Epidermal melanocyte (primary cell): ENCODE results near the gene ARHGEF16.

ENCODE experiments used
- DNase-seq: peaks from one replicate; pipeline ENCODE4 v3.0.0; 2011; ENCODE audit warnings: low spot score; ENCODE audit not compliant: insufficient read length

ARHGEF16 gene

GRCh38 chr1:3456964-3457909, 2.8 kb downstream of the ARHGEF16 start:
- no peak for DNase-seq

- no peak for DNase-seq
These were observed 3.7 kb downstream of the ARHGEF16 start for GRCh38 chr1:3457910-3458883.

- no peak for DNase-seq
These were observed 4.8 kb downstream of the ARHGEF16 start for GRCh38 chr1:3459051-3459908.

GRCh38 chr1:3459940-3460671, 5.6 kb downstream of the ARHGEF16 start:
- DNase-seq = no peak

- DNase-seq = no peak
These were observed 6.2 kb downstream of the ARHGEF16 start for GRCh38 chr1:3460672-3461131.

GRCh38 chr1:3461238-3461933, 6.9 kb downstream of the ARHGEF16 start:
- DNase-seq = no peak

- no peak for DNase-seq
These were observed 7.4 kb downstream of the ARHGEF16 start for GRCh38 chr1:3461934-3462275.

GRCh38 chr1:3462356-3463012, 8.0 kb downstream of the ARHGEF16 start:
- no peak for DNase-seq

GRCh38 chr1:3463013-3463385, 8.5 kb downstream of the ARHGEF16 start:
- DNase-seq = no peak

GRCh38 chr1:3463408-3463863, 9.0 kb downstream of the ARHGEF16 start:
- DNase-seq = no peak

GRCh38 chr1:3463891-3464648, 9.6 kb downstream of the ARHGEF16 start:
- DNase-seq = no peak

- no peak for DNase-seq
These were observed 10.2 kb downstream of the ARHGEF16 start for GRCh38 chr1:3464649-3465025.

GRCh38 chr1:3465091-3465934, 10.8 kb downstream of the ARHGEF16 start:
- DNase-seq = no peak

- no peak for DNase-seq
These were observed 11.5 kb downstream of the ARHGEF16 start for GRCh38 chr1:3465935-3466321.

- DNase-seq = no peak
These were observed 12.1 kb downstream of the ARHGEF16 start for GRCh38 chr1:3466366-3467075.

GRCh38 chr1:3467096-3468036, 12.9 kb downstream of the ARHGEF16 start:
- no peak for DNase-seq
